Measurements from ENCODE around the gene GSAP.
"Not testable (repeated sequence)": the region's sequence is repeated elsewhere in the genome, so short reads cannot be mapped to it uniquely, and the experiment has no call there.

Gene GSAP

GRCh38 chr7:77368974-77369373 lies 47.2 kb downstream of the GSAP start:
- DNase-seq (ENCODE audit: extremely low spot score, insufficient read length, low read depth): no peak
- FAIRE-seq: peak; percentile 21

GRCh38 chr7:77367976-77368375 lies 48.2 kb downstream of the GSAP start:
- DNase-seq (ENCODE audit: extremely low spot score, insufficient read length, low read depth) (no peak), FAIRE-seq (no peak)

GRCh38 chr7:77362905-77363304 lies 53.2 kb downstream of the GSAP start:
- FAIRE-seq (no peak), DNase-seq (ENCODE audit: extremely low spot score, insufficient read length, low read depth) (no peak)

- DNase-seq (ENCODE audit: extremely low spot score, insufficient read length, low read depth) (no peak), FAIRE-seq (no peak)
Observed at GRCh38 chr7:77360969-77361368, 55.2 kb downstream of the GSAP start.

GRCh38 chr7:77360104-77360503 lies 56.0 kb downstream of the GSAP start:
- FAIRE-seq (no peak), DNase-seq (ENCODE audit: extremely low spot score, insufficient read length, low read depth) (no peak)

GRCh38 chr7:77359599-77359998 lies 56.5 kb downstream of the GSAP start:
- FAIRE-seq: no peak

GRCh38 chr7:77354914-77355313 lies 61.2 kb downstream of the GSAP start:
- FAIRE-seq (no peak), DNase-seq (ENCODE audit: extremely low spot score, insufficient read length, low read depth) (no peak)

More at GRCh38 chr7:77359599-77359998, 56.5 kb downstream of the GSAP start:
- no peak for DNase-seq (ENCODE audit: extremely low spot score, insufficient read length, low read depth)

- no peak for FAIRE-seq
- no peak for DNase-seq (ENCODE audit: extremely low spot score, insufficient read length, low read depth)
Observed at GRCh38 chr7:77354484-77354883, 61.7 kb downstream of the GSAP start.

- FAIRE-seq (no peak), DNase-seq (ENCODE audit: extremely low spot score, insufficient read length, low read depth) (no peak)
Observed at GRCh38 chr7:77353911-77354310, 62.2 kb downstream of the GSAP start.

GRCh38 chr7:77353407-77353721 lies 62.8 kb downstream of the GSAP start:
- DNase-seq (ENCODE audit: extremely low spot score, insufficient read length, low read depth) (no peak), FAIRE-seq (no peak)

GRCh38 chr7:77352665-77353406 lies 63.3 kb downstream of the GSAP start:
- DNase-seq (ENCODE audit: extremely low spot score, insufficient read length, low read depth) (no peak), FAIRE-seq (peak; percentile 38)

- peak; percentile 53 for DNase-seq (ENCODE audit: extremely low spot score, insufficient read length, low read depth)
- FAIRE-seq: peak; percentile 98
Observed at GRCh38 chr7:77351539-77352004, 64.6 kb downstream of the GSAP start.

- no peak for FAIRE-seq
- no peak for DNase-seq (ENCODE audit: extremely low spot score, insufficient read length, low read depth)
Observed at GRCh38 chr7:77349141-77349540, 67.0 kb downstream of the GSAP start.

GRCh38 chr7:77348371-77348813 lies 67.8 kb downstream of the GSAP start:
- no peak for DNase-seq (ENCODE audit: extremely low spot score, insufficient read length, low read depth)

GRCh38 chr7:77346441-77346840 lies 69.7 kb downstream of the GSAP start:
- no peak for FAIRE-seq

More at GRCh38 chr7:77348371-77348813, 67.8 kb downstream of the GSAP start:
- FAIRE-seq: no peak

GRCh38 chr7:77345426-77345825 lies 70.7 kb downstream of the GSAP start:
- FAIRE-seq; DNase-seq (ENCODE audit: extremely low spot score, insufficient read length, low read depth): not testable (repeated sequence)

More at GRCh38 chr7:77346441-77346840, 69.7 kb downstream of the GSAP start:
- no peak for DNase-seq (ENCODE audit: extremely low spot score, insufficient read length, low read depth)

- DNase-seq (ENCODE audit: extremely low spot score, insufficient read length, low read depth): no peak
- FAIRE-seq: no peak
Observed at GRCh38 chr7:77339726-77340125, 76.4 kb downstream of the GSAP start.

- no peak for FAIRE-seq
- no peak for DNase-seq (ENCODE audit: extremely low spot score, insufficient read length, low read depth)
Observed at GRCh38 chr7:77338883-77339629, 77.1 kb downstream of the GSAP start.

GRCh38 chr7:77338260-77338659 lies 77.9 kb downstream of the GSAP start:
- FAIRE-seq: no peak

GRCh38 chr7:77337456-77337990 lies 78.6 kb downstream of the GSAP start:
- FAIRE-seq: no peak
- no peak for DNase-seq (ENCODE audit: extremely low spot score, insufficient read length, low read depth)

More at GRCh38 chr7:77338260-77338659, 77.9 kb downstream of the GSAP start:
- no peak for DNase-seq (ENCODE audit: extremely low spot score, insufficient read length, low read depth)

GRCh38 chr7:77335581-77335980 lies 80.6 kb downstream of the GSAP start:
- DNase-seq (ENCODE audit: extremely low spot score, insufficient read length, low read depth): no peak

More at GRCh38 chr7:77335581-77335980, 80.6 kb downstream of the GSAP start:
- FAIRE-seq: no peak

Data from GM18507 (cell line).